ENCODE results near the gene RFT1.

- TF ChIP-seq CTCF (IDR thresholded peaks at IDR 0.05 in 8 of 11, conservative IDR thresholded peaks at IDR 0.05 in 3 of 11), result no peak
- TF ChIP-seq POLR2A (IDR thresholded peaks at IDR 0.05), result no peak
Observed at GRCh38 chr3:53144446-53144845, 14.2 kb upstream of the RFT1 start.

All from spleen (tissue), 7 donors.